ENCODE results near the gene LMO3.

DNA sequence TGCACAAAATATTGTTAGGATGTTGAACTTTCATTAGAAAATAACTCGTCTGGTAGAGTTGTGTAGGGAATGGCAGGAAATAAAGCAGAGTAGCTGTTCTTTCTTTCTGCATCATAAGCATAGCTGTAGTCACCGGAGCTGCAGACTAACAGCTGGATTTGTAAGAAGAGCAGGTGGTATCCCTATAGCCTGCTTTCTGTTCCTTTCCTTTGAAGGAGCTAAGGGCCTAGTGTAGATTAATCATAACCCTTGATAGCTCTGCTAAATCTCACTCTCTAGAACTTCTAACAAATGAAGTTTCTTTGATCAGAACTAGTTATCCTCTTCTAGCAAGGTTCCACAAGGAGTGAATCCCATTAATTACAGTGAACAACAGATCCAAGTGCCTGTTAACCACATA, 3.5 kb downstream of the LMO3 start:
- TF ChIP-seq POLR2A (IDR thresholded peaks at IDR 0.05) (no peak), POLR2AphosphoS5 (IDR thresholded peaks at IDR 0.05) (peak in 1 of 3 donors; percentile 39), EP300 (IDR thresholded peaks at IDR 0.05; ENCODE audit: low read depth) (no peak)
- TF ChIP-seq, protein P1, sequence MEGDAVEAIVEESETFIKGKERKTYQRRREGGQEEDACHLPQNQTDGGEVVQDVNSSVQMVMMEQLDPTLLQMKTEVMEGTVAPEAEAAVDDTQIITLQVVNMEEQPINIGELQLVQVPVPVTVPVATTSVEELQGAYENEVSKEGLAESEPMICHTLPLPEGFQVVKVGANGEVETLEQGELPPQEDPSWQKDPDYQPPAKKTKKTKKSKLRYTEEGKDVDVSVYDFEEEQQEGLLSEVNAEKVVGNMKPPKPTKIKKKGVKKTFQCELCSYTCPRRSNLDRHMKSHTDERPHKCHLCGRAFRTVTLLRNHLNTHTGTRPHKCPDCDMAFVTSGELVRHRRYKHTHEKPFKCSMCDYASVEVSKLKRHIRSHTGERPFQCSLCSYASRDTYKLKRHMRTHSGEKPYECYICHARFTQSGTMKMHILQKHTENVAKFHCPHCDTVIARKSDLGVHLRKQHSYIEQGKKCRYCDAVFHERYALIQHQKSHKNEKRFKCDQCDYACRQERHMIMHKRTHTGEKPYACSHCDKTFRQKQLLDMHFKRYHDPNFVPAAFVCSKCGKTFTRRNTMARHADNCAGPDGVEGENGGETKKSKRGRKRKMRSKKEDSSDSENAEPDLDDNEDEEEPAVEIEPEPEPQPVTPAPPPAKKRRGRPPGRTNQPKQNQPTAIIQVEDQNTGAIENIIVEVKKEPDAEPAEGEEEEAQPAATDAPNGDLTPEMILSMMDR (IDR thresholded peaks at IDR 0.05) = no peak
